ENCODE results near the gene KRT4. TPM values are rescaled to one million over a fixed set of nuclear protein-coding genes. Genes with fewer than 3 reads are reported as not detected.

Gene KRT4
- total and polyA plus RNA-seq, 12 donors: 0.06 to 6.2 (median 0.61) TPM; not detected in 8

GRCh38 chr12:52815676-52816588 lies 2.0 kb upstream of the KRT4 start:
- intact Hi-C loops (cut with DNase I): no loop called here
- WGBS, 4 donors: 65 to 87% (median 73%) methylated on average over 5 to 9 of the region's 9 CpGs
- Histone ChIP-seq H3K27ac (no peak overlapping the region), H3K27me3 (peaks cover 10% of the 10 kb centered on the region), H3K4me1 (replicated peaks in 1 of 2) (no peaks in the 10 kb centered on the region), H3K9me3 (replicated peaks in 1 of 3) (no peaks in the 10 kb centered on the region), H3K4me3 (no peak overlapping the region), H3K36me3 (replicated peaks in 1 of 2) (no peaks in the 10 kb centered on the region)
- no peak for DNase-seq
- no peak for TF ChIP-seq POLR2A (IDR thresholded peaks at IDR 0.05)
- no peak for TF ChIP-seq CTCF (IDR thresholded peaks at IDR 0.05)

DNA sequence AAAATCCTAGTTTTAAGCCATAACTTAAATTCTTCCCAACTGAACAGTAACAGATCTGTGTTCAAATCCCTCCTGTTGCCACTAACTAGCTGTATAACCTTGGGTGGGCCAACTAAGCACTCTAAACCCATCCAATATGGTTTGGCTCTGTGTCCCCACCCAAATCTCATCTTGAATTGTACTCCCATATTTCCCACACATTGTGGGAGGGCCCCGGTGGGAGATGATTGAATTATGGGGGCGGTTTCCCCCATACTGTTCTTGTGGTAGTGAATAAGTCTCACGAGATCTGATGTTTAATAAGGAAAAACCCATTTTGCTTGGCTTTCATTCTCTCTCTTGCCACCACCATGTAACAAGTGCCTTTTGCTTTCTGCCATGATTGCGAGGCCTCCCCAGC lies 1.2 kb upstream of the KRT4 start:
- intact Hi-C loops (cut with DNase I): no loop called here
- DNase-seq: no peak
- WGBS, 4 donors: 86 to 91% (median 90%) methylated on average over 4 of the region's 4 CpGs
- Histone ChIP-seq H3K4me1 (replicated peaks in 1 of 2) (no peaks in the 10 kb centered on the region), H3K36me3 (replicated peaks in 1 of 2) (no peaks in the 10 kb centered on the region), H3K27ac (no peak overlapping the region), H3K9me3 (replicated peaks in 1 of 3) (no peaks in the 10 kb centered on the region), H3K27me3 (peaks cover 10% of the 10 kb centered on the region), H3K4me3 (no peak overlapping the region)
- no peak for TF ChIP-seq POLR2A (IDR thresholded peaks at IDR 0.05)
- no peak for TF ChIP-seq CTCF (IDR thresholded peaks at IDR 0.05)

DNA sequence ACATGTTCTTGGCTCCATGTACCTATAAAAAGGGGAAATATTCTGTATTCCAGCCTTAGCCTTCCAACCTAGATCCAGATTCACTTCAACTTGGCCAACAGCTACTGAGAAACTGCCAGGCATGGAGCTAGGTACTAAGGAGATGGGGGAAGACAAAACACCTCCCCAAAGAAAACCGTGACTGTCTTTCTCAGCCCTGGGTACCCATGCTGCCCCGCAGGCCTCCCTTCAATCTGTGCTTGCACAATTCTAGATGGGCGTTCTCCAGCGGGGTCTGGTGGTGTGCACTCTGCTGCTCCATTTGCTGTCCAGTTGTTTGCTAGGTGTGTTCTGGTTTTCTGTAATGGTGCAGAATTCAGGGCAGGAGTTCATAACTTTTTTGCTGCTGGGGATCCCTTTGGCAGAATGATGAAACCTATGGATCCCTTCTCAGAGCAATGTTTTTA lies 817 bp upstream of the KRT4 start:
- no peaks in the 10 kb centered on the region for H3K9me3 ChIP-seq (replicated peaks in 1 of 3)
- 70 to 95% (median 83%) methylated on average over 4 of the region's 4 CpGs for WGBS, 4 donors
- H3K36me3 ChIP-seq (replicated peaks in 1 of 2): no peaks in the 10 kb centered on the region
- no peak overlapping the region for H3K27ac ChIP-seq
- no peaks in the 10 kb centered on the region for H3K4me1 ChIP-seq (replicated peaks in 1 of 2)
- intact Hi-C loops (cut with DNase I): no loop called here
- no peak overlapping the region for H3K4me3 ChIP-seq
- no peak for DNase-seq
- H3K27me3 ChIP-seq: peaks cover 9% of the 10 kb centered on the region
- TF ChIP-seq CTCF (IDR thresholded peaks at IDR 0.05) (no peak), POLR2A (IDR thresholded peaks at IDR 0.05) (no peak)

DNA sequence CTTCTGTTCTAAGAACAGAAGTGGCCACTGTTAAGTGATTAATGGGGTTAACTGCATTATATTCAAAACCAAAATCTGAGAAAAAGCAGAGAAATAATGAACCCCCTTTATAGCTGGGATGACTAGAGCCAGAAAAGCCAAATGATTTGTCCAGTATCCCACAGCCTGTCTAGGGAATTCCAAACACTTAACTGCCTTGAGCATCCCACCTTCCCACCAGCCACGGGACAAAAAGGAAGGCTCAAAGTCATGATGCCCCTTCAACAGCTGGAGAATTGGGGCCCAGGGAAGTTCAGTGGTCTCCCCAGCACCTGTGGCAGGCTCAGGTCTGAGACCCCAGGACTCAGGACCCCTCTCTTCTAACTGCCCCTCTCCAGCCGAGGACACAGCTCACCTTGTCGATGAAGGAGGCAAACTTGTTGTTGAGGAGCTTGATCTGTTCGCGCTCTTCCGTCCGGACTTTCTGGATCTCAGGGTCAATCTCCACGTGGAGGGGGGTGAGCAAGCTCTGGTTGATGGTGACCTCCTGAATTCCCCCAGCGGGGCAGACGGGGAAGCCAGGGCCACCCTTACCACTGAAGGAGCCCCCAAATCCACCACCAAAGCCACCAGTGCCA lies 605 bp downstream of the KRT4 start:
- intact Hi-C loops (cut with DNase I): no loop called here
- Histone ChIP-seq H3K36me3 (replicated peaks in 1 of 2) (no peaks in the 10 kb centered on the region), H3K27me3 (no peaks in the 10 kb centered on the region), H3K4me3 (no peak overlapping the region), H3K27ac (no peak overlapping the region), H3K4me1 (replicated peaks in 1 of 2) (no peaks in the 10 kb centered on the region), H3K9me3 (replicated peaks in 1 of 3) (no peaks in the 10 kb centered on the region)
- no peak for DNase-seq
- WGBS, 4 donors: 70 to 90% (median 82%) methylated on average over 1 to 10 of the region's 10 CpGs
- TF ChIP-seq POLR2A (IDR thresholded peaks at IDR 0.05): no peak
- no peak for TF ChIP-seq CTCF (IDR thresholded peaks at IDR 0.05)

Measured in adrenal gland (tissue), 12 donors.